ENCODE data around the gene DMTF1.

GRCh38 chr7:87231711-87232110 lies 79.5 kb downstream of the DMTF1 start:
- no peak for TF ChIP-seq CTCF (IDR thresholded peaks at IDR 0.05)
- TF ChIP-seq POLR2A (IDR thresholded peaks at IDR 0.05): no peak
